HG02642 (cell line): ENCODE data around the gene UBE3B.
A peak's percentile ranks its signal among the peaks of the same experiment; 100 is the strongest.

ENCODE experiments used
- ATAC-seq: cut with Tn5 transposase; IDR thresholded peaks from one replicate; pipeline ENCODE4 v1.9.1; 2021; ENCODE audit warnings: mild to moderate bottlenecking; ENCODE audit not compliant: unreplicated experiment, poor library complexity

UBE3B gene

DNA sequence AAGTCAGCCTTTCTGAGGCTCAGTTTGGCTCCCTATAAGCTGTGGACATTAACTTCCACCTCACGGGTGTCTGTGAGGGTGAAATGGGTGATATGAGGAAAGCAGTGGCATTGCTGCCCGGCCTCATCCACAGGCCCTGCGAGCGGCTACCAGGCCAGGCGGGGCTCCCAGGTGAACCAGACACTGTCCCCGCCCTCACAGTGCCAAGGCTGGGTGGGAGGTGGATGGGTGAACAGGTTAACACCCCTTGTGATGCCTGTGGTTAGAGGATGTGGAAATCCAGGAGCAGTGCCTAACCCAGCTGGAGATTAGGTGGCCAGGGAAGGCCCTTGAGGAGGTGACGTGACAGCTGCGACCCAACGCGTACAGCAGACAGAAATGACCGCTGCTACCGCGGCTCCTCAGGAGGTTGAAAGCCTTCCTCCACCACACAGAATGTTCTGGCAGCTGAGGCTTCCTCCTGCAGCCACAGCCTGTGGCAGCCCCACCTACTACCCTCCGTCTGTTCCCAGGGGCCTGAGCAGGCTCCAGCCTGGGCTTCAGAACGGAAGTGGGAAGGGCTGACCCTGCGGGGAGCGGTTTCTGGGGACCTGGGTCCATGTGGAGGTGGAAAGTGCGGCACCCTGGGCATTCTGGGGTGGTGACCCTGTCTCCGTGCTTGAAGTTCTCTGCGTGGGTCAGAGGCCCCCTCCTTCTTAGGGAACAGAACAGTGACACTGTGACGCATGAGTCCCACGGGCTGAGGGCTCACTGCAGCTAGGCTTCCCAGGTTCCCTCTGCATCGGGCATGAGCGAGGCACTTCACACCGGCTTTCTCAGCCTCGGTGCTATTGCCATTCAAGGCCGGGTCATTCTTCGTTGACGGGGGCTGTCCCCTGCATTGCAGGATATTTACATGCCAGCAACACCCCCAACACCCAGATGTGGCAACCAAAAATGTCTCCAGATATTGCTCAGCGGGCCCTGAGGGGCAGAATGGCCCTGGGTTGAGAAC is 86.2 kb downstream of the UBE3B start:
- ATAC-seq = no peak

DNA sequence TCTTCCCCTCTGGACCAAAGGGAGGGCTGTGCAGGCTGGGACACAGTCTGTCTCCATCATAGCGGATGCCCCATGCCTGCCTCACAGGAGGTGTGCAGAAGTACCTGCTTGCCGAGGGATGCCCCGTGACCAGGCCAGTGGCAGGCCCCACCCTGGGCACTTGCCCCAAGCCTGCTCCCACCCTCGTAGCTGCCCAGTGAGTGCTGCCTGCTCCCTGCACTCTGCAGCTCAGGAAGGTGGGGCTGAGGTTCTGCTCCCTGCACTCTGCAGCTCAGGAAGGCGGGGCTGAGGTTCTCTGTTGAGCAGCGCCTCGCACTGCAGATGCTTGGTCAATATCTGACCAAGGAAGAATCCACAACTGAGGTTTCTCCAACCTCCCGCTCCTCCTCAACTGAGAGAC is 89.0 kb downstream of the UBE3B start:
- no peak for ATAC-seq

DNA sequence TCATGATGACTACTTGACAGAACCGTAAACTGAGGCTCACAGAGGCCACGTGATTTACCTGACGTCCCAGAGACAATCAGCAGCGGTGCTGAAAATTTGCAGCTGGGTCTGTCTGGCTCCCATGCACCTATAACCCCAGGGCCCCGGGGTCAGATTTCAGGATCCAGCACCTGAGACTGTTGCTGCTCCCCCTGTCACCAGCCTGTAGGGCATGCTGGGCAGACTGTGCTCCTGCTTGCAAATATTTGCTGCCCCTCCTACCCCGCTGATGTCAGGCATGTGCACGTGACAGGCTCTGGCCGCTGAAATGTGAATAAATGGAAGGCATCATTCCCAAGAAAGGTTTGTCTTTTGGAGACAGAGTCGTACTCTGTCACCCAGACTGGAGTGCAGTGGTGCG is 89.9 kb downstream of the UBE3B start:
- no peak for ATAC-seq

DNA sequence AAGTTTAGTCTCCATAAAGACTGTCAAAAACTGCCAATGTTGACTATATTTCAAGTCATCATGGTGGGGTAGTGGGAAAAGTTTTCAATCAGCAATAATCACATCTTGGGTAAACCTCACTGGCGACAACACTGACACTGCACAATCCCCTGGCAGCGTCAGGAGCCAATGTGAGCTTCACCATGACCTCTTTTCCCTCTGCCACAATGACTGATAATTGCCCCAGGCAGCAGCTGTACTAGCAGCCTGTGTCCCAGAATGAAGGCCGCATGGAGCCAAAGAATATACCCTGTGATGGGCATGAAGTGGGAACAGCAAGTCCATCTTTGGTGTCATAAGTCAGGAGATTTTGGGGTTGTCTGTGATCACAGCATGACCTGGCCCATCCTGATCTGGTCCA is 90.5 kb downstream of the UBE3B start:
- ATAC-seq = no peak

DNA sequence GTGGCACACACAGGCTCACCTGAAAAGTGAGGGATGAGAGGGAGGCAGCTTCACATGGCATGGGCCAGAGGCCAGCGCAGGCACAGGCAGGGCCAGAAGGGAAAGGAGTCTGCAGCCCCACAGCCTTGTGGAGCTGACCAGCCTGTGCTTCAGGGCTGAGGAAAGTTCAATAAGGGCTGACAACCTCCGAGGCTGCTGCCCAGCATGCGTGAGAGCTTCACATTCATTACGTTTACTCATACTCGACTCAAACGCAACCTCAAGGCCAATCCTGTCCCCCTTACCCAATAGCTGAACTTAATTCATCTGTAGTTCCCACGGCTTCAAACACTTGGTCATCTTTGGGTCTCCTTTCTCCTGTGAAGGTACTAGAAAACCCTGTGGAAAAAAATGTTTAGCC is 91.1 kb downstream of the UBE3B start:
- no peak for ATAC-seq

DNA sequence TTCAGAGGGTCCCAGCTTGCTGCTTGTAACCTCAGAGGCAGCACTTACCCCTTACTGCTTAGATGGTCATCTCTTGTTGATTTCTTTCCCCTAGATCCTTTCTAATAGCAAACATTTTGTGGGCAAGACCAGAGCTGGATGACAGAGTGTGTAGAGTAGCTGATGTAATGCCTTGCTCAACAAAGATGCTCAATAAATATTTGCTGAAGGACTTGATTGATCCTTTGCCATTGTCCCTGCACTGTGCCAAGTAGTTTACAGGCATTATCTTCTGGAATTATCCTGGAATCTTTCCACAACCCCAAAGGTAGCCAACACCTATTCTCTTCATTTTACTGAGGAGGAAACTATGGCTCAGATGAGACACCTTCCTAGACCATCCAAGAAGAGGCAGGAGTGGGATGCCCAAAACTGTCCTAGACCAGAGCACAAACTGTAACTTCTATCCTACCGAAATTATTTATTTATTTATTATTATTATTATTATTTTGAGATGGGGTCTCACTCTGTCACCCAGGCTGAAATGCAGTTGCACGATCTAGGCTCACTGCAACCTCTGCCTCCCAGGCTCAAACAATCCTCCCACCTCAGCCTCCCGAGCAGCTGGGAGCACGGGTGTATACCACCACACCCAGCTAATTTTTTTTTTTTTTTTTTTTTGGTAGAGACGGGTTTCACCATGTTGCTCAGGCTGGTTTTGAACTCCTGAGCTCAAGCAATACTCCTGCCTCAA is 94.5 kb downstream of the UBE3B start:
- no peak for ATAC-seq

- ATAC-seq = no peak
Measured at GRCh38 chr12:109572506-109572845, 95.0 kb downstream of the UBE3B start.

- ATAC-seq = peak; percentile 96
Measured at GRCh38 chr12:109573029-109573913, 95.8 kb downstream of the UBE3B start, which contains the start of the genes MMAB and MVK. MMAB (minus strand) TSS chr12:109573504; CDS start chr12:109573480, 24 bp downstream. MVK (plus strand) TSS chr12:109573794; CDS start chr12:109574823, 1,029 bp downstream.

- ATAC-seq = peak; percentile 6
Measured at GRCh38 chr12:109573914-109574244, 96.4 kb downstream of the UBE3B start.

GRCh38 chr12:109575683-109576082 is 98.2 kb downstream of the UBE3B start:
- no peak for ATAC-seq

GRCh38 chr12:109577311-109577710 is 99.9 kb downstream of the UBE3B start:
- no peak for ATAC-seq

DNA sequence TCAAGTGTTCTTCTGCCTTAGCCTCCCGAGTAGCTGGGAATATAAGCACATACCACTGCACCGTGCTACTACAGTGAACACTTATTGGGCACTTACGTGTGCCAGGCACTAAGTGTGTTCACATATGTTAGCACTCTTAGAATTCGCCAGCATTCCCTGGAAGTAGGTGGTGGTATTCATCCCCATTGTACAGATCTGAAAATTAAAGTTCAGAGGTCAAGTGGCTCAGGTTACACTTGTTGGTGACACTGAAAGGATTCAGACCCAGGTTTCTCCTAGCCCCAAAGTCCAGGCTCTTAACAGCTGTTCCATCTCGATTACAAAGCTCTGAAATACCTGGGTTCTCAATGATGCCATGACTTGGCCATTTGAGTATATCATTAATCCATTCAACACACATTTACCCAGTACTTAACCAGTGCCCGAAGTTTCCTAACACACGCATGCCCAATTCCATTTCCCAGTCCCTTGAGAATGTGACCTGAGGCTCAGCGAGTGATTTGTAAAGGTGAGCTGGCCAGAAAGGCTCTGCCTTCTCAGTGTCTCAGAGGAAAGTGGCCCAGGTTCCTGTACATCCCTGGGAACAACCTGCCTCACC is 101.0 kb downstream of the UBE3B start:
- ATAC-seq = no peak

DNA sequence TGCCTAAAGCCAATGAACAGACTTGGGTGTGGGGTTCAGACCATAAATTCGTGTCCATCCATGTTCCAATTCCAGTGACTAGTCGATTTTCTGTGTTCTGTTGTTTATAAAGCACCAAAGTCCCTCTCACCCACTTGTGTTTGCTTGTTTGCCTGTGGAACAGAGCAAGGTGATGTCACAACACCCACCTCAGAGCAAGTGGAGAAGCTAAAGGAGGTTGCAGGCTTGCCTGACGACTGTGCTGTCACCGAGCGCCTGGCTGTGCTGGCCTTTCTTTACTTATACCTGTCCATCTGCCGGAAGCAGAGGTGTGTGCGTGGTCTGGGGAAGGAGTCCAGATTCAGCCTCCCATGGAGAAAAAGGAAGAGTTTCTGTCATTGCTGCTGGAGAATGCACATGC is 102.2 kb downstream of the UBE3B start:
- no peak for ATAC-seq

DNA sequence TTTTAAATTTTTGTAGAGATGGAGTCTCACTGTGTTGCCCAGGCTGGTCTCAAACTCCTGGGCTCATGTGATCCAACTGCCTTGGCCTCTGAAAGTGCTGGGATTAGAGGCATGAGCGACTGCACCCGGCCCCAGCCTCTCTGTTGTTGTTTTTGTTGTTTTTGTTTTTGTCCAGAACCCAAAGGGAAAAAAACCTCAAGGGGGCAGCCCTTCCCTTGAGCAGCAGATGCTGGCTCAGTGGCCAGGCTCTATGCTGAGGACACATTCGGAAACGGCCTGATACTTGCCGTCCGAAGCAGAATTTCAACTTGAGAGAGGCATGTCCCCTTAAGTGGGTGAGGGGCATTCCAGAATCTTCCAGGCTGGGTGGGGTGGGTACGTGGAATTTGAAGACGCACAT is 102.8 kb downstream of the UBE3B start:
- no peak for ATAC-seq

DNA sequence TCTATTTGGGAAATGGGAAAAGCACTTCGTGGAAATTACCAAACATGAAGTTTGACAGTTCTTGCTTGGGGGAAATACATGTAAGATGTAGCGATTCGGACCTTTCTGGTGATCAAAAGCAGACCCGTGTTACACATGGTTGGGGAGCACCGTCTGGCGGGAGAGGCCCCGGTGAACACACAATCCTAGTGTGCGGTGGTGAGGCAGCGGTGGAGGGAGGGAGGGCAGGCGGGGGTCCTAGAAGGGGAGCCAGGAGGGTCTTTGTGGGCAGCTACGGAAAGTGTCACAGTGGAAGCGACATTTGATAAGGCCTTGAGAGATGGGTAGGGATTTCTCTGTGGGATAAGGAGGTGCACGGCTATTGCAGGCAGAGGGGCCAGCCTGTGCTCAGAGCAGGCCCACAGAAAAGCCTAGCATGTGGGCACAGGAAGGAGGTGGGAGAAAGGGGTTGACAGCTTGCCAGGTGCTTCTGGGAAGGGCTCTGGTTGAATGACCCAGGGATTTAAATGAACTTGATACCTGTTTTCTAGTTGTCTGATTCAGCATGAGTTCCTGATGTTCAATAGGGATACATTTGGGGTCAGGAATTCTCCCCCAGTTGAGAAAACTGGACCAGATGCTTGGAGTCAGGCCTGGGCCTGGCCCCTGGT is 103.4 kb downstream of the UBE3B start:
- ATAC-seq = no peak

DNA sequence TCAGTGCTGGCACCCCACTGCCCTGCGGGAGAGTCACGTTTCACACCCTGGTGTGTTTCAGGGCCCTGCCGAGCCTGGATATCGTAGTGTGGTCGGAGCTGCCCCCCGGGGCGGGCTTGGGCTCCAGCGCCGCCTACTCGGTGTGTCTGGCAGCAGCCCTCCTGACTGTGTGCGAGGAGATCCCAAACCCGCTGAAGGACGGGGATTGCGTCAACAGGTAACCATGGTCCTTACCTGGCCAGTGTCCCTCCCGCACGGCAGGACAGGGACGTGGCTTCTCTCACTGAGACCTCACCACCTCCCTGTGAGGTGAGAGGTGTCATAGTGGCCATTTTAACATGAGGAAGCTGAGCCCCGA is 103.9 kb downstream of the UBE3B start:
- no peak for ATAC-seq

DNA sequence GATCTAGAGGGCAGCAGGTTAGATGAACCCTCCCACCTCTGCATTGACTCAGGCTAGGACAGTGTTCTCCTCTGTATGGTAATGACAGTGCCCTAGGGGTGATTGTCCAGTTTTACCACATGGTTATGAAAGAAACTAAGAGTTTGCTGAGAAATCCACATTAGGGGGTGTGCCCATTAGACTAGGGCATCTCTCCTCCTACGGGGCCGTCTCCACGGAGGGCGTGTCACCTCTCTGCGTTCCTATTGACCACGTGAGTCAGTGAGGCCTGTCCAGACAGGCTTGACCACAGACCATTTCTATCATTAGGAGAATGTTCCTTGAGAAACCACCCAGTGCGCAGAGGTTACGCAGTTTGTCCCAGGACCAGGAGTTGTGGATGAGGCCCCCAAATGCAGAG is 104.4 kb downstream of the UBE3B start:
- ATAC-seq = no peak

DNA sequence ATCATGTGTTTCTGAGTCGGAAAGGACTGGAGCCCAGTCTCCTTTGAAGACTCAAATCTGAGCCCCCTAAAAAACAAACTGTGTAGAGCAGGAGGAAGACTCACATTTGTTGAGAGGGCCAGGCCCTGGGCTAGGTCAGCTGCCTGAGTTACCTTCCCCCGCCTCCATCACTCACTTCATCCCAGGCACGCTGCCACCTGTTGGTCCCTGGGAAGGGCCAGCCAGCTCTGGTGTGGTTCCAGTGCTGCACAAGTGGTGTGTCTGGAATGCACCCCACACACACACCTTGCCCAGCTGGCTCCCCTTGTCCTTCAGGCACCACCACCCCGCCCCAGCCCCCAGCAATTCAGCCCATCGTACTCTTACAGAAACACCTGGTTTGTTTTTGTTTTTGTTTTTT is 105.2 kb downstream of the UBE3B start:
- no peak for ATAC-seq

DNA sequence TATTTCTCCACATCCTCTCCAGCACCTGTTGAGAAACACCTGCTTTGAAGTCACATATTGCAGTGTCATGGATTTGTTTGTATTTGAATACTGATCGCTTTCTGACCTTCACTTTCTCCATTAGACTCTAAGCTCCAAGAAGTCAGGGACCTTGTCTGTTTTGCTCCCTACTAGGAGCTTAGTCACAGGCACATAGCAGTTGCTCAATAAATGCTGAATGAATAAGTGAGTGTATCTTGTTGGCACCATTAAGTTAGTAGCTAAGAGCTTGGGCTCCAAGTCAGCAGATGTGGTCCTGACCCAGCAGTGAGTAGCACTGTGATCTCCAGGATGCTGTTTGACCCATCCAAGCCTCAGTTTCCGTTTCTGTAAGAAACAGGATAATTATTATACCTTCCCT is 106.3 kb downstream of the UBE3B start:
- ATAC-seq = no peak
